CD14-positive monocyte (primary cell): ENCODE data around the gene LDLRAD4. TPM values are rescaled to one million over a fixed set of nuclear protein-coding genes. Genes with fewer than 3 reads are reported as not detected.

ENCODE experiments used
- DNase-seq, 3 donors: peaks; one replicate each; pipeline ENCODE4 v3.0.0-alpha.2; 2011 to 2022
- H2AFZ ChIP-seq: 2 replicates; pipeline ENCODE4 v1.6.0; 2012; ENCODE audit warnings: mild to moderate bottlenecking, low read depth, low read length, inconsistent platforms; ENCODE audit not compliant: insufficient read depth, poor library complexity, severe bottlenecking
- H3K27ac ChIP-seq, 2 donors: 1 replicate in 1 of 2; 2 replicates in 1 of 2; pipeline ENCODE4 v1.5.1; 2012 to 2013; ENCODE audit warnings: low read length in 2 of 2, control low read depth in 1 of 2, inconsistent platforms in 1 of 2, low read depth in 1 of 2, mild to moderate bottlenecking in 1 of 2
- H3K27me3 ChIP-seq, 2 donors: one replicate each; pipeline versions ENCODE4 v1.6.0 to v1.6.1; 2011 to 2013; ENCODE audit warnings: low read length in 2 of 2; ENCODE audit not compliant: control insufficient read depth in 2 of 2, insufficient read depth in 2 of 2
- H3K36me3 ChIP-seq, 2 donors: replicated peaks in 1 of 2; 1 replicate in 1 of 2; 2 replicates in 1 of 2; pipeline versions ENCODE4 v1.5.1 to v1.6.1; 2012 to 2013; ENCODE audit warnings: low read length in 2 of 2, control low read depth in 1 of 2, inconsistent platforms in 1 of 2, mild to moderate bottlenecking in 1 of 2; ENCODE audit not compliant: insufficient read depth in 2 of 2, control insufficient read depth in 1 of 2
- H3K4me1 ChIP-seq, 2 donors: 1 replicate in 1 of 2; 2 replicates in 1 of 2; pipeline versions ENCODE4 v1.5.1 to v1.6.1; 2012 to 2013; ENCODE audit warnings: low read length in 2 of 2, control low read depth in 1 of 2, inconsistent platforms in 1 of 2, mild to moderate bottlenecking in 1 of 2, moderate library complexity in 1 of 2; ENCODE audit not compliant: insufficient read depth in 2 of 2, control insufficient read depth in 1 of 2
- H3K4me2 ChIP-seq: replicated peaks from 2 replicates; pipeline ENCODE3; 2012; ENCODE audit warnings: low read length, moderate library complexity, mild to moderate bottlenecking; ENCODE audit not compliant: poor library complexity, severe bottlenecking; ENCODE audit errors: extremely low read depth
- H3K4me3 ChIP-seq, 3 experiments: fragments of 200-600 bp in 1 of 3; sonication (generic) in 1 of 3; replicated peaks in 1 of 3; 1 replicate in 2 of 3; 2 replicates in 1 of 3; pipeline ENCODE4 v1.5.1; 2011 to 2013; ENCODE audit warnings: low read length in 3 of 3, mild to moderate bottlenecking in 3 of 3, control low read depth in 2 of 3, low read depth in 2 of 3, inconsistent platforms in 1 of 3, moderate library complexity in 1 of 3
- H3K79me2 ChIP-seq: 2 replicates; pipeline ENCODE4 v1.6.0; 2012; ENCODE audit warnings: mild to moderate bottlenecking, control low read depth, inconsistent platforms, low read length, moderate library complexity; ENCODE audit not compliant: insufficient read depth
- H3K9ac ChIP-seq: 2 replicates; pipeline ENCODE4 v1.6.0; 2017; ENCODE audit warnings: low read length, mild to moderate bottlenecking; ENCODE audit not compliant: insufficient read depth, poor library complexity, severe bottlenecking
- H3K9me3 ChIP-seq, 2 donors: replicated peaks in 1 of 2; 1 replicate in 1 of 2; 2 replicates in 1 of 2; pipeline versions ENCODE4 v1.5.1 to v1.6.1; 2012 to 2013; ENCODE audit warnings: low read length in 2 of 2, control low read depth in 1 of 2; ENCODE audit not compliant: control insufficient read depth in 1 of 2, insufficient read depth in 1 of 2
- H4K20me1 ChIP-seq: 2 replicates; pipeline ENCODE4 v1.6.0; 2012; ENCODE audit warnings: mild to moderate bottlenecking, low read length, control low read depth, moderate library complexity; ENCODE audit not compliant: insufficient read depth
- H3K27ac Mint-ChIP-seq, 7 donors: one replicate each; pipeline ENCODE4 v1.8.0; 2020; ENCODE audit warnings: mild to moderate bottlenecking in 7 of 7, mixed read lengths in 7 of 7, moderate library complexity in 6 of 7, inconsistent platforms in 2 of 7
- H3K27me3 Mint-ChIP-seq, 3 donors: one replicate each; pipeline ENCODE4 v1.8.0; 2021 to 2022; ENCODE audit warnings: low read depth in 3 of 3, mild to moderate bottlenecking in 3 of 3, mixed read lengths in 3 of 3, moderate library complexity in 3 of 3, inconsistent platforms in 1 of 3
- H3K36me3 Mint-ChIP-seq, 2 donors: one replicate each; pipeline ENCODE4 v1.8.0; 2020; ENCODE audit warnings: mixed read lengths in 2 of 2, inconsistent platforms in 1 of 2, mild to moderate bottlenecking in 1 of 2
- H3K4me1 Mint-ChIP-seq: one replicate; pipeline ENCODE4 v1.8.0; 2020; ENCODE audit warnings: mild to moderate bottlenecking, mixed read lengths
- H3K4me3 Mint-ChIP-seq, 2 donors: one replicate each; pipeline ENCODE4 v1.8.0; 2020; ENCODE audit warnings: mild to moderate bottlenecking in 2 of 2, mixed read lengths in 2 of 2, moderate library complexity in 1 of 2
- H3K9me3 Mint-ChIP-seq, 7 donors: one replicate each; pipeline ENCODE4 v1.8.0; 2020 to 2022; ENCODE audit warnings: mixed read lengths in 7 of 7, mild to moderate bottlenecking in 6 of 7, moderate library complexity in 6 of 7, inconsistent platforms in 2 of 7
- CTCF ChIP-seq: fragments of 200-600 bp; IDR thresholded peaks from one replicate; pipeline ENCODE4 v1.8.0; 2022; ENCODE audit warnings: antibody characterized with exemption, mild to moderate bottlenecking
- WGBS: methylation state at CpG from one replicate; pipeline ENCODE4 v1.1.5; 2013; ENCODE audit warnings: missing lambda C conversion rate; ENCODE audit not compliant: insufficient coverage; 5-methylcytosine and 5-hydroxymethylcytosine counted together
- intact Hi-C, 2 donors: fragments of 100-400 bp; cut with micrococcal nuclease; formaldehyde crosslinking; loops; one replicate each; pipeline versions ENCODE4 v1.15.0 to v1.15.1; 2023
- polyA plus RNA-seq, 3 donors: library from polyadenylated mRNA; depleted of rRNA in 1 of 3; unstranded in 2 of 3; stranded (reverse) in 1 of 3; fragments of 300-500 nt in 2 of 3; fragments of >200 nt in 1 of 3; fragmentation: Illumina TruSeq in 2 of 3; gene quantifications; 1 replicate in 2 of 3; 2 replicates in 1 of 3; pipeline ENCODE4 v1.2.3, GENCODE V29; 2012 to 2021

LDLRAD4 gene
- polyA plus RNA-seq, 3 donors = 13.5 to 15.4 (median 13.8) TPM

GRCh38 chr18:13239171-13239956 is 20.8 kb downstream of the LDLRAD4 start:
- H3K27me3 ChIP-seq = no peaks in the 10 kb centered on the region
- H3K4me1 ChIP-seq = no peaks in the 10 kb centered on the region
- Mint-ChIP-seq H3K27ac (no peak overlapping the region), H3K4me3 (no peak overlapping the region), H3K27me3 (peaks cover 0 to 2% (median 0%) of the 10 kb centered on the region in 3 donors), H3K36me3 (no peaks in the 10 kb centered on the region), H3K4me1 (no peaks in the 10 kb centered on the region), H3K9me3 (peaks cover 0 to 3% (median 0%) of the 10 kb centered on the region in 7 donors)
- H3K4me2 ChIP-seq = no peak overlapping the region
- no peaks in the 10 kb centered on the region for H3K79me2 ChIP-seq
- no peak for DNase-seq
- 98% methylated on average over 12 of the region's 13 CpGs for WGBS
- no peaks in the 10 kb centered on the region for H3K9me3 ChIP-seq
- TF ChIP-seq CTCF = no peak
- H2AFZ ChIP-seq = no peak overlapping the region
- H3K36me3 ChIP-seq = no peaks in the 10 kb centered on the region
- peaks cover 42% of the 10 kb centered on the region for H4K20me1 ChIP-seq
- H3K27ac ChIP-seq = no peak overlapping the region
- no peak overlapping the region for H3K4me3 ChIP-seq
- intact Hi-C loops = no loop called here
- no peak overlapping the region for H3K9ac ChIP-seq

GRCh38 chr18:13240060-13240725 is 21.6 kb downstream of the LDLRAD4 start:
- Mint-ChIP-seq H3K9me3 (peaks cover 0 to 3% (median 0%) of the 10 kb centered on the region in 7 donors), H3K27ac (no peak overlapping the region), H3K27me3 (peaks cover 0 to 4% (median 0%) of the 10 kb centered on the region in 3 donors), H3K4me3 (no peak overlapping the region), H3K4me1 (no peaks in the 10 kb centered on the region), H3K36me3 (no peaks in the 10 kb centered on the region)
- no peak for DNase-seq
- H3K4me3 ChIP-seq = no peak overlapping the region
- H3K4me1 ChIP-seq = no peaks in the 10 kb centered on the region
- peaks cover 38% of the 10 kb centered on the region for H4K20me1 ChIP-seq
- no peak overlapping the region for H3K9ac ChIP-seq
- H3K27me3 ChIP-seq = no peaks in the 10 kb centered on the region
- no peak for TF ChIP-seq CTCF
- no peaks in the 10 kb centered on the region for H3K79me2 ChIP-seq
- no peak overlapping the region for H3K27ac ChIP-seq
- no peak overlapping the region for H2AFZ ChIP-seq
- H3K36me3 ChIP-seq = no peaks in the 10 kb centered on the region
- WGBS = 97% methylated on average over 15 of the region's 15 CpGs
- no peaks in the 10 kb centered on the region for H3K9me3 ChIP-seq
- H3K4me2 ChIP-seq = no peak overlapping the region
- intact Hi-C loops = no loop called here
